K562 (cell line): Measurements from ENCODE around the gene RBM25.

Experiments used
- MTA1 ChIP-seq: fragments of 450-650 bp; IDR thresholded peaks from 2 replicates; pipeline ENCODE4 v1.6.1; 2017; ENCODE audit warnings: borderline replicate concordance
- NR2C2 ChIP-seq, 2 experiments: fragments of 200-800 bp in 1 of 2; sonication (Bioruptor generic) in 1 of 2; sonication (generic) in 1 of 2; formaldehyde crosslinking in 1 of 2; IDR thresholded peaks; 2 replicates each; pipeline versions ENCODE4 v1.6.1 to v1.8.0; 2016 to 2022; ENCODE audit warnings: mild to moderate bottlenecking in 1 of 2, missing compliant biosample characterization in 1 of 2, missing genetic modification characterization in 1 of 2, missing genetic modification reagents in 1 of 2
- UBTF ChIP-seq, 2 experiments: IDR thresholded peaks; 2 replicates each; pipeline ENCODE4 v1.6.1; 2012; ENCODE audit warnings: improper control_type of control experiment in 2 of 2, low read depth in 2 of 2, low read length in 2 of 2, borderline replicate concordance in 1 of 2

DNA sequence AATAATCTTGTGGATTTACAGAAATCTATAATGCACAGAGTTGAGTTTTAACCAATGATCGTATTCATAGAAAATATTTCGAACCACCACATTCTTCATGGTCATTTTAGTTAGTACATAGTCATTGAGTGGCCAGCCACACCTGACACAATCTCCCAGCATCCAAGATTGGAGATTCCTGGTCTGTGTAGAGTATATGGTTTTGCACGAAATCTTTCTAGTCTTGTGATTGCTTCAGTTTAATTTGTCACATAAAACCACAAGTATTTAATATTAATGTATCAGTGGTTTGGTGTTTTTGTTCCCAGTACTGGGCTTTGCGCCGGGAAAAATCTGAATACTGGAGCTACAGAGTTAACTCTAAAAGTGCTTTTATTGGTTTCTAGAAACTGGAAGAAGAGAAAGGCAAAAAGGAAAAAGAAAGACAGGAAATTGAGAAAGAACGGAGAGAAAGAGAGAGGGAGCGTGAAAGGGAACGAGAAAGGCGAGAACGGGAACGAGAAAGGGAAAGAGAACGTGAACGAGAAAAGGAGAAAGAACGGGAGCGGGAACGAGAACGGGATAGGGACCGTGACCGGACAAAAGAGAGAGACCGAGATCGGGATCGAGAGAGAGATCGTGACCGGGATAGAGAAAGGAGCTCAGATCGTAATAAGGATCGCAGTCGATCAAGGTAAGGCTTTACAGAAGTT, 44.6 kb downstream of the RBM25 start:
- TF ChIP-seq NR2C2 (CRISPR knock-in tag; IDR thresholded peaks at IDR 0.05), result no peak
- TF ChIP-seq NR2C2 (tag; IDR thresholded peaks at IDR 0.05), result no peak
- TF ChIP-seq UBTF (IDR thresholded peaks at IDR 0.05; ENCODE audit: borderline replicate concordance in 1 of 2, low read depth in 2 of 2, low read length in 2 of 2), result no peak
- TF ChIP-seq MTA1, result no peak
